DMS53 treated with DMSO at 0.1 percent for 48 hours (cell line): ENCODE results near the gene ELOVL1.
A peak's percentile ranks its signal among the peaks of the same experiment; 100 is the strongest.

Experiments used
- DNase-seq: peaks from one replicate; lab custom pipeline; 2025; ENCODE audit not compliant: unreplicated experiment; lab: John Stamatoyannopoulos, UW

Gene ELOVL1

GRCh38 chr1:43331688-43332087, 36.1 kb downstream of the ELOVL1 start:
- DNase-seq, result no peak

- DNase-seq, result no peak
Observed at GRCh38 chr1:43329995-43330751, 37.6 kb downstream of the ELOVL1 start.

- peak; percentile 9 for DNase-seq
Observed at GRCh38 chr1:43327549-43328292, 40.1 kb downstream of the ELOVL1 start.

- no peak for DNase-seq
Observed at GRCh38 chr1:43325381-43325780, 42.4 kb downstream of the ELOVL1 start.

- DNase-seq, result no peak
Observed at GRCh38 chr1:43324810-43325209, 43.0 kb downstream of the ELOVL1 start.

GRCh38 chr1:43322506-43322905, 45.3 kb downstream of the ELOVL1 start:
- no peak for DNase-seq

- DNase-seq, result no peak
Observed at GRCh38 chr1:43321331-43321891, 46.4 kb downstream of the ELOVL1 start.

- no peak for DNase-seq
Observed at GRCh38 chr1:43319766-43320165, 48.0 kb downstream of the ELOVL1 start.

- no peak for DNase-seq
Observed at GRCh38 chr1:43319288-43319687, 48.5 kb downstream of the ELOVL1 start.

- DNase-seq, result no peak
Observed at GRCh38 chr1:43318831-43319230, 49.0 kb downstream of the ELOVL1 start.

- DNase-seq, result no peak
Observed at GRCh38 chr1:43317817-43318471, 49.9 kb downstream of the ELOVL1 start.

GRCh38 chr1:43316738-43317520, 50.9 kb downstream of the ELOVL1 start:
- DNase-seq, result no peak

GRCh38 chr1:43315963-43316737, 51.7 kb downstream of the ELOVL1 start:
- no peak for DNase-seq

- no peak for DNase-seq
Observed at GRCh38 chr1:43315481-43315880, 52.3 kb downstream of the ELOVL1 start.

GRCh38 chr1:43314233-43314632, 53.6 kb downstream of the ELOVL1 start:
- DNase-seq, result no peak

- DNase-seq, result no peak
Observed at GRCh38 chr1:43313771-43314170, 54.0 kb downstream of the ELOVL1 start.
